Hematopoietic multipotent progenitor cell treated with erythropoietin and hydrocortisone succinate and interleukin-3 and kit ligand, for 15 days (in vitro differentiated cells): ENCODE measurements around the gene MICAL2.
A peak's percentile ranks its signal among the peaks of the same experiment; 100 is the strongest.

Experiments
- DNase-seq: peaks from one replicate; pipeline ENCODE4 v3.0.0-alpha.2; 2015; ENCODE audit warnings: low spot score

Gene MICAL2

DNA sequence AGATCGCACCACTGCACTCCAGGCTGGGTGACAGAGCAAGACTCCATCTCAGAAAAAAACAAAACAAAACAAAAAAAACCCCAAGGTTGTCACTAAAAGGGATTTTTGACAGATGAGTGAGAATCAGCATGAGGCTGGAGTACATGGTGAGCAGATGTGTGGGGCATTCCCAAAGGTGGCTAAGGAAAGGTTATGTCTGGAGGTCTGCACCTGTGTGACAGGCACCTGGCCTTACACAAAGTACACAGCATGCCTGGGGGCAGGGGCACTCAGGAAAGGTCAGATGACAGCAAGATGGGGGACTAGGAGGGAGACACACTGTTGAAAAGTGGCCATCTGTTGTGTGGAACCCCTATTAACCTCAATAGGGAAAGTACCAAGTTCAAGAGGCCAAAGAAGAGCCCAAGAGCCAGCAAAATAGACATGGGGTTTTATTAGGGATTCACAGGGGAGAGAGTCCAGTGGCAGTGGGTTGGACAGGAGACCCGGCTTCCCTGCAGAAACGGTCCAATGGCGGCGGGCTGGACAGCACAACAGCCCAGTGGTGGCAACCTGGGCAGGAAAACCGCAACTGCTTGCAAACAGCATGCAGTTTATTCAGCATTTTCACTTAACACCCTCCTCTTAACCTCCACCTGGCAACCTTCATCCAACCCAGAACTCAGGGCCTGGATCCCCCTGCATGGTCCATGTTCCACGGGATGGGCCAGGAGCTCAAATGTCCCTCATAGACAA lies 101.1 kb downstream of the MICAL2 start:
- DNase-seq = no peak

GRCh38 chr11:12212174-12212820 lies 101.9 kb downstream of the MICAL2 start:
- DNase-seq = no peak

- DNase-seq = no peak
Measured at GRCh38 chr11:12212821-12213185, 102.4 kb downstream of the MICAL2 start.

GRCh38 chr11:12213883-12214282 lies 103.5 kb downstream of the MICAL2 start:
- DNase-seq = no peak

DNA sequence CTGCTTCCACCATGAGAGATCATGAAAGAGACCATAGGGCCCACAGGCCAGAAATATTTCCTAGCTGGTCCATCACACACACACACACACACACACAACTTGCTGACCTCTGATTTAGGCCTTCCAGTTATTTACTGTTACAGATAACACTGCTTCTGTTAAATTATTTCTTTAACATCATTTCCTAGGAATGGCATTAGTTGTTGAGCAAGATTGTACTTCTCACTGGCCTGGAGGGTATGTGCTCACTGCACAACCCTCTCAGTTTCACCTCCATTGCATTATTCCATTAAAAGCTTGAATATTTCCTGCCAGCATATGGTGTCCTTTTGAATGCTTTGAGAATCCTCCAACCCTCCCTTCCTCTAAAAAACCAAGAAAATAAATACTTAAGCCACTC lies 104.4 kb downstream of the MICAL2 start:
- DNase-seq = no peak

GRCh38 chr11:12215181-12215593 lies 104.8 kb downstream of the MICAL2 start:
- no peak for DNase-seq

DNA sequence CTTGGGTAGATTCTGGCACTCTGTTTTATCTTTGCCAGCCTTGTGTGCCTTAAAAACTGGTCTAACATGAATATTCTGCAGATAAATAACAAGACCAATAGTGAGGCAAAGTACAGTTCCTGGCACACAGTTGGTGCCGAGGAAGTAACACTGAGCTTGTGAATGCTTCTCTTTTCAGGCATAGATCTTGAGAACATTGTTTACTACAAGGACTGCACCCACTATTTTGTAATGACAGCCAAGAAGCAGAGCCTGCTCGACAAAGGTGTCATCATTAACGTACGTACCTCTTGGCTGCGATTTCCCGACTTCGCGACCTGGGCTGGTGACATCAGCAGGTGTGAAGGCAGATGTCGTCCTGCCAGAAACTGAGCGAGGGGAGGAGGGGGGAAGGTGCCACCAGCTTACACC lies 105.7 kb downstream of the MICAL2 start:
- DNase-seq = peak; percentile 63

DNA sequence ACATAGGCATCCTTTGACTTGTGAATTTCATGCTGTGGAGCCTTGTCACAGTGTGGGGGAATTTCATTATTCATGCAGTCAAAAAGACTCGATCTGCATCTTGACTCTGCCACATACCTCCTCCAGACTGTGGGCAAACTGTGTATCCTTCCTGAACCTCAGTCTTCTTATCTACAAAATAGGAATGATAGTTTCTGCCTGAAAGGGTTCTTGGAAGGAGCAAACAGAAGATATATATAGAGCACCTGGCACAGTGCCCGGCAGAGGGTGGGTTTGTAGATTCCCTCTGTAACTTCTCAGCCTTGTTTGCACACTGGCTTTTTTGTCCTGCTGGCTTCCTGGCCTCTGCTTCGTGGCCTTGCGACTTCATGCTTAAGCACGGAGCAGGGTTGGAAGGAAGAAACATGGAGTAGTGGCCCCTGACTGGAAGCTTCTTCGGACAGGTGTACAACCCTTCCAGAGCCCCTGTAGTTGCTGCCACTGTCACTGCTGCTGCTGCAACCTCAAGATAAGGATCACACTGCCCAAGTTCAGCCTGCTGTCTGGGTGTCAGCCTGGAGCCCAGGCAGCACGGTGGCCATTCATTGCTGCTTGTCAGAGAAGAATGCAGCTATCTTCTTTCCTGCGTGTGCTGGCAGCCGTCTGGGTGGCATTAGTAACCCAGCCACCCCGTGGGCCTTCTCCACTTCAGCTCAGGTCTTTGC lies 106.4 kb downstream of the MICAL2 start:
- DNase-seq = peak; percentile 60

DNA sequence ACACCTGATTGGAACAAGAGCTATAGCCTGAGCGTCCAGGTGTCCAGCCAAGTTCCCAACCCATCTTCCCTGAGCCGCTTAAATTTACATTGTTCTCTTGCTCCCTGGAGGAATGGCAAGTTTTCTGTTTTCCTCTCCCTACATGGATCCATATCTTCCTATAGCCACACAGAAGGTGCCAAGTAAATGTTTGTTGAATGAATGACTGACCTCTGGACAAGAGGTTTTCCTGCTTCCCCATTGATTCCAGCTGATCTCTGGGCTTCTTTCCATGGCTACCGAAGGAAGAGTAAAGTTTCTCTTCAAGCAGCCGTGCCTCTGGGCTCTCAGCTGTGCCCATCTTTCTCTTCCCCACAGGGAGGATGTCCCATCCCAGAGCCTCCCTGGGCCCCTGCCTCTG lies 107.5 kb downstream of the MICAL2 start:
- DNase-seq = no peak

DNA sequence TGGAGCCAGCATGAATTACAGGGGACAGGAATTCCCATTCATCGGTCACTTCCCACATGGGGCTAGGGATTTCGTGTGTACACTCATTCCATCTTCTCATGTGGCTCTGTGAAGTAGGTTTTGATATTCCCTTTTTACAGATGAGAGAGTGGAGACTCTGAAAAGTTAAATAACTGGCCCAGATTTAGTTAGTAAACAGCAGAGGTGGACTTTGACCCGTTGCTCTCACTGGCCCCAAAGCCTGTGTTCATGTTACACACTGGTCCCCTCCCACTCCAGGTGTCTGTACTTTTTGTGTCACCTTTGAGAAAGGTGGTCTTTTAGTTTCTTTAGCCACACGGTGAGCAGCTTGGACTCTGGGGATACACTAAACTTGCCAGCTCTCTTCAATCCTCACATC lies 108.5 kb downstream of the MICAL2 start:
- no peak for DNase-seq

DNA sequence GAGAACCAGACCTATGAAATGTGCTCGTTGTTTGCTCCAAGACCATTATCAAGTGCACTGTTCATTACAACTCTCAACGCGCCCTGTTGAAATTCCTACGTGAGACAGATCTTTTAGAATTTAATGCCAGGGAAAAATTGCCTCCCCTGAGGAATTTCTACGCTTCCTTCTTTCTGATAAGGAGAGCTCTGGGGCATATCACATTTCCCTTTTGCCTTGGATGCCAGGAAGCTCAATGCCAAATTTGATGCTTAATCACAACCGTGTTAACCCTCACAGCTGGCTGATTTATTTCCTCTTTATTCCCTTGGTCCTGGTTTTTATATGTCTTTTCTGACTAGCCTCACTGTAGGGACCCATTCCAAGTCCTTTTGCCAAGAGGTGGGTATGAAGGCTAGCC lies 109.4 kb downstream of the MICAL2 start:
- no peak for DNase-seq

DNA sequence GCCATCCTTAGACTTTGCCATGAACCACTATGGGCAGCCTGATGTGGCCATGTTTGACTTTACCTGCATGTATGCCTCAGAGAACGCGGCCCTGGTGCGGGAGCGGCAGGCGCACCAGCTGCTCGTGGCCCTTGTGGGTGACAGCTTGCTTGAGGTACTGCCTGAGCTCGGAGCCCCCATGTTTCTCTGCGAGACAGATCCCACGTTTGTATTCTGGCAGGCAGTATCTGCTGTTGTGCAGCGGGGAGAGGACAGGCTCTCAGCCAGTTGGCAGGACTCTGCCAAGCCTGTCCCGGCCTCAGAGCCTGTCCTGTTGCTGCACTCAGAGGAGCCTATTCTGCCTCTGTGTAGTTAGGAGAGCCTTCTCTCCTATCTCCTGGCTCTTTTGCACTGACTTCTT lies 109.9 kb downstream of the MICAL2 start:
- no peak for DNase-seq

GRCh38 chr11:12221051-12221535 lies 110.7 kb downstream of the MICAL2 start:
- DNase-seq = no peak

DNA sequence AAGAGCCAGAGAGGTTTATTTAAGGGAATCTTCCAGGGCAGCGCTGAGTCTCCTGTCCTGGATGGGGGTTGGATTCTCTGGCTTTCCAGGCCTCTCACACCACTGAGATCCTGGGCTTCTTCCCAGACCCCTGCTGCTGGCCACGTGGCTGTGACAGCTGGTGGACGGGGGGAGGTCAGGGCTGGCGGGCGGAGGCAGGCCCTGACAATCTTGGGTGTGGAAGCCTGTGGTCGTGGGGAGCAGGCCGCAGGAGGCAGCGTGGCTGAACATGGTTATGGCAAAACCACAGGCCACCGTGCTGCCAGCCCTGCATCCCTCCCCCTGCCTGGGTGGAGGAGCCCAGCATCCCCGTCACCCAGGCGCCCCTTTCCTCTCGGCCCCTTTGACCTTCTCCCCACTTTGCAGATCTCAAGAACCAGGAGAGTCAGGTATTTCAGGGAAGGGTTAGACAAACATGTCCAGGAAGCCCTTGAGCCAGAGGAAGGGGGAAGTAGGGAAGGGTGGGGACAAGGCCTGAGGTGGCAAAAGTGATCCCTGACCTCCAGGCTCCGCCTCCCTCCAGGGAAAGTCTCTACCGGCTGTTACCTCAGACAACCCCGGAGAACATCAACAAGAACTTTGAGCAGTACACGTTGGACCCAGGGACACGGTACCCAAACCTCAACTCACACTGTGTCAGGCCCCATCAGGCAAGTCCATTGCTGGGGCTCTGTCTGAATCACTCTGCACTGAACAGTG lies 111.8 kb downstream of the MICAL2 start:
- DNase-seq = no peak

GRCh38 chr11:12223771-12224536 lies 113.6 kb downstream of the MICAL2 start:
- DNase-seq = no peak

DNA sequence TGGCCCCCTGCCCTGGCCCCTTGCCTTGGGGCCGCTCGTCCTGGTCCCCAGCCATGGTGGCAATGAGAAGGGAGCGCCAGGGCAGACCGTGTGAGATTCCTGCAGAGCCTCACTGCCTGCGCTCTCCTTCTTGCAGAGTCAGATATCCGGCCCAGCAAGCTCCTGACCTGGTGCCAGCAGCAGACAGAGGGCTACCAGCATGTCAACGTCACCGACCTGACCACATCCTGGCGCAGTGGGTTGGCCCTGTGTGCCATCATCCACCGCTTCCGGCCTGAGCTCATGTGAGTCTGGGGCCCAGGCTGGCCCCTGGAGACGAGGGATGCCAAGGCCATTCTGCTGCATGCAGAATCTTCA lies 114.1 kb downstream of the MICAL2 start:
- no peak for DNase-seq

- DNase-seq = no peak
Measured at GRCh38 chr11:12225046-12225739, 114.8 kb downstream of the MICAL2 start.

DNA sequence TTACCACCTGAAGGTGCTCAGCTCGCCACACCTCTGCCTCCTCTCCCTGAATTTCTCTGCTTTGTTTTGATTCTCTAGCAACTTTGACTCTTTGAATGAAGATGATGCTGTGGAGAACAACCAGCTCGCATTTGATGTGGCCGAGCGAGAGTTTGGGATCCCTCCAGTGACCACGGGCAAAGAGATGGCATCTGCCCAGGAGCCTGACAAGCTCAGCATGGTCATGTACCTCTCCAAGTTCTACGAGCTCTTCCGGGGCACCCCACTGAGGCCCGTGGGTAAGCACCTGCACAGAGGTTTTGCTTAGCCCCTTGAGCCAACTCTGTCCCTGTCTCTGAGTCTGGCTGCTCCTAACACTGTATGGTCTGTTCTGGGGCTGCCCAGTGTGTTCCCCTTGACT lies 115.7 kb downstream of the MICAL2 start:
- no peak for DNase-seq

DNA sequence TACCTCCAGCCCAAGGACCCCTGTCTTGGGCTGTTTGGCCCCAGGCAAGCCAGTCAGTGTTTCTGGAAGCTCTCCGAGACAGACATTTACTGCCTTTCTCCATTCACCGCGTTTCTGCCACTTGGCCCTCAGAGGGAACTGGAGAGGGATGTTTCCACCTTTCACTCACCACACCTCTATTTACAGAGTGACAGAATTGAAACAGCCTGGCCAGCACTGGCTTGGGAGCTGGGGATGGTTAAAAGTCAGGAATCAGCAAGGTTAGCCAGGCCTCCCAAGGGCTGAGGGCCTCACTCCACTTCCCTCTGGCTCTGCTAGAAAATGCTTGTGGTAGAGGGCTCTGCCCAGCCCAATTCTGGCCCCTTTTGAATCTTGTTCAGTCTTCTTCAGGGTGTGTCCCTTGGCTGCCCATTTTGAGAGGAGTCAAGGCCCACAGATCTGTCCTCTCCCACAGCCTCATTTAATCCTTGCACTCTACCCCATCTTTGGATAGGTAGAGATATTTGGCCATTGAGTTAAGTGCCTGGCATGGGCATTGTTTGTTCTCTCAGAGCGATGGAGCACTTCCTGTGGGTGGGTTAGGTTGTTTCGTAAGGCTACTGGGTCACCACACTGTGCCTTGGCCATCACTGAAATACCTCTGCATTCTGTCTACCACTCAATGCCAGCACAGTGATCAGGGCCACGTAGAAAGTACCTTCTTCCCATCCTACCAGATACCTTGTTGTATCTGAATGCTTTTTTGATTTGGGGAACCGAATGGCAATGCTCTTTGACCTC lies 119.2 kb downstream of the MICAL2 start:
- DNase-seq = no peak

- no peak for DNase-seq
Measured at GRCh38 chr11:12232160-12232559, 121.8 kb downstream of the MICAL2 start.
